ENCODE measurements around the gene LTF.
"Not testable (repeated sequence)": the region's sequence is repeated elsewhere in the genome, so short reads cannot be mapped to it uniquely, and the experiment has no call there.

The LTF gene

DNA sequence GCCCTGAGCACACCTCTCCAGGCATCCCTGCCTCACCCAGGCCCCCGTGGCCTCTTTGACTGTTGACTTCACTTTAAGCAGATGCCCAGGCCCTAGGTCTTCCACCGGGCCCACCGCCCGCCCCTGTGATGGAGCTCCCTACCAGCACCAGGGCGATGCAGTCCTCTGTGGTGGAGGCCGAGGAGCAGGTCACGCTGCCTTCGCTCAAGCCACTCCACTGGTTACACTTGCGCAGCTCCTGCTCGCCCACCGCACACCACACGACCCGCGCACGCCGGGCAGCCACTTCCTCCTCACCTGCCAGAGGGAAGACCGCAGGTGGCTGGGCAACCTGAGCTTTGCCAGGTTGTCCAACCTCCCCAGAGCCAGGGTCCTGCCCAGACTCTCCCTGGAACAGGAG lies 16.0 kb downstream of the LTF start:
- intact Hi-C loops (cut with DNase I), result loop anchor here (10.0 kb wide), 1 partner anchor 364 kb away; no protein-coding TSS in a partner anchor
- no peak for DNase-seq

DNA sequence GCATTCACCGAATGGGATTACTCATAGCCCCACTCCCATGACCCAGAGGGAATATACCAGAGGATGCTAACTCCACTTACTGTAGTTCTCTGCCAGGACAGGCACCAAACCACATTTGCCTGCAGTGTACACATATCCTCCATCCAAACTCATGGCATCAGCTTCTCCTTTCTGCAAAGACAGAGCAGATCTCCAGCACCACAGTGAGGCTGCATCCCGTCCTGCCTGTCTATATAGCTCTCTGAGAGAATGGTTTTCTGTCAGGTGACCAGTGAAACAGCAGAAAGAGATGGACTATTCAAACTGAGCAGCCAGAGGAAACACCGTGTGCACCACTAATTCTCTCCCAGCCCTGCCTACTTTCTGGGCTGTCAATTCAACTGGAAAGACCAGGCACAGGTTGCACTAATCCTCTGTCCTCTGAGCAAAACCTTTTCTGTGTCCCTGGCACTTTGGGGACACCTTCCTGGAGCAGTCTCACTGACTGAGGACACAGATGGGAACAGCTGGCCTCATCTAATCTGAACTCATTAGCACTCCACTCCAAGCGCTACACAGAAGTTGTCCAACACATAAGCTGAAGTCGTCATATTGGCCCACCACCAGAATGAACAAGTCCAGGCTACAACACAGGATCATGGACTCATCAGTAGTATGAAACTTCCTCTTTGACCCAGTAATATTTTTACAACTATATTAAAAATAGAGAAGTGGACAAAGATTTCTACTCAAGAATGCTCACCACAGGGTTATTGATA lies 17.3 kb downstream of the LTF start:
- no peak for DNase-seq
- intact Hi-C loops (cut with DNase I), result loop anchor here (10.0 kb wide), 1 partner anchor 363 kb away; no protein-coding TSS in a partner anchor

DNA sequence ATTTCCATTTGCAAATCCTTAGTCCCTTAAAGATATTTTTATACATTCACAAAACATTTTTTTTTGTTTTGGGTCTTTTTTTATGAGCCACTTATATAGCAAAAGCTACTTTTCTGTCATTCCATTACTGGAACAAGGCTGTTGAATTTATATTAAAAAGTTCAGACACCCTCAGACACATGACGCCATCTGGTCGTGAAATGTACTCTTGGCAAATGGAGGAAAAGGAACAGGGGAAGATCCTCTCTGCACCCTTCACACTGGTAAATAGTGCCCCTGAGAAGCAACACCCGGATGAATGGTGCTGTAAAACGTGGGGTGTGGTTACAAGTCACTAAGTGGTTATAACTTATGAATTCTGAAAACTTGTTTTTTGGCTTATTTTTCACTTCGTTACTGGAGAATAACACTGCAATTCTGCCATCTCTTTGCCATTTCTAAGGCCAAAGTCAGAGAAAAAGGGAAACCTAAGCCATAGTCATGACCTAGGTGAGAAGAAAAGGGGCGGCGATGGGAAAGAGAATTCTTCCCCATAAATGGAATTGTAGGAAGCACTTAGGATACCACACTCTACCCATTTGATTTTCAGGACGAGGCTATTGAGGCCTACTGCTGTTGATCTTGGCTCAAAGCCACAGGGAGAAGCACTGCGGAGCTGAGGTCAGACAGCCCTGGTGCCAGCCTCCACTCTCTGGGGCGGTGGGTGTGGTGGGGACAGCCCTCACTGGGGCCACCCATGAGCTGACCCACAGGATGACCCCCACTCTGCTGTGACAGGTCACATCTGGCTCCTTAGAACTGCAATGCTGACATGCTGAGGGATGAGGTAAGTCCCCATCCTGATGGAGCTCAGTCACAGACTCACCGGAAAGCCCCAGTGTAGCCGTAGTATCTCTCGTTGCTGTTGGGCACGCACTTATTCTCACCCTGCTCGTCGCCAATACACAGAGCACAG lies 21.9 kb downstream of the LTF start:
- intact Hi-C loops (cut with DNase I), result loop anchor here (10.0 kb wide), 1 partner anchor 358 kb away; no protein-coding TSS in a partner anchor
- DNase-seq, result no peak

DNA sequence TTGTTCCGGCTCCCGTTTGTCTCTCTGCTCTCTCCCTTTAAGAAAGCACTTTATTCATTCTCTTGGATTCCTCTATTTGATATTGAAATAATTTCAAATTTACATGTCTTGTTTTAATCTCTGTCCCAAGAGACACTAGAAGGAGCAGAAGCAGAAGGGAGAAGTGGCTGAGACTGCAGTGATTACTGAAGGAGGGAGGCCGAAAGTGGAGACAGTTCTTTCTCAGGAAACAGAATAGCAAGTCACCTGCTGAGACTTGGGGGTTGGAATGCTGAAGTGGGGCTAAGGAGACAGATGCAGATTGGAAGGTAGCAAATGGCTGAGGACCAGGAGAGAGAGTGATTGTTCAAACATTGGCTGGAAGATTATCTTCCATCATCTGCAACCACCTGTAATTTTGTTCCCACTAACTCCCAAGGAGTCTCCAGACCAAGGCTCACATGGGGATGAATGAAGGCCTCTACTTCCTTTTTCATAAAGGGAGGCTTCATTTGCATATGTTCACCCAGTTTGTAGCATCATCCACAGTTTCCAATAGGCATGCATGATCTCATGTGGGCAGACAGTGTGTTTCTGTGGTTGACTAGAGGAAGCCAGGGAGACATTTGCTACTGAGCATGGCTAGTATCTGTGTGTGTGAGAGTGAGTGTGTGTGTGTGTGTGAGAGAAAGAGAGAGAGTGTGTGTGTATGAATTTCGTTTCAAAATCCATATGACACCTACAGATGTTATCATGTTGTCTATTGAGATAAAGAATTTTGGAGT lies 24.0 kb downstream of the LTF start:
- intact Hi-C loops (cut with DNase I), result loop anchor here (10.0 kb wide), 1 partner anchor 356 kb away; no protein-coding TSS in a partner anchor
- DNase-seq, result no peak

DNA sequence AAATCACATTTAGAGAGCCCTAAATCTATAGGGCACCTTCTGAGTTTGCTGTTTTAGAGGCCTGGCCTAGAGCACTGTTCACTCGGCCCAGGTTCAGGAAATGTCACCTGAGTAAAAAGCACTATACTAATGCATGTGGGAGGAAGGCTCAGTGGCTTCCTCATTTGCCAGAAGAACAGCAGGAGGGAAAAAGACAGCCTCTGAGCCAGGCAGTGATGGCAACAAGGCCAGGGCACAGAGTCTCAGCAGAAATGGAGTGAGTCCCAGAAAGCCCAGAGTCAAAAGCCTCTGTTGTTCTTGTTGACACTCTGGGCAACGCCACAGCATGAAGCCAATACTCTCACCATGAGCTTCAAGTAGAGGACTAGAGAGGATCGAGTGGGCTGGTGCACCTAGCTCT lies 25.9 kb downstream of the LTF start:
- intact Hi-C loops (cut with DNase I), result no loop called here
- peak in 2 of 10 donors; percentile 27 to 78 for DNase-seq

DNA sequence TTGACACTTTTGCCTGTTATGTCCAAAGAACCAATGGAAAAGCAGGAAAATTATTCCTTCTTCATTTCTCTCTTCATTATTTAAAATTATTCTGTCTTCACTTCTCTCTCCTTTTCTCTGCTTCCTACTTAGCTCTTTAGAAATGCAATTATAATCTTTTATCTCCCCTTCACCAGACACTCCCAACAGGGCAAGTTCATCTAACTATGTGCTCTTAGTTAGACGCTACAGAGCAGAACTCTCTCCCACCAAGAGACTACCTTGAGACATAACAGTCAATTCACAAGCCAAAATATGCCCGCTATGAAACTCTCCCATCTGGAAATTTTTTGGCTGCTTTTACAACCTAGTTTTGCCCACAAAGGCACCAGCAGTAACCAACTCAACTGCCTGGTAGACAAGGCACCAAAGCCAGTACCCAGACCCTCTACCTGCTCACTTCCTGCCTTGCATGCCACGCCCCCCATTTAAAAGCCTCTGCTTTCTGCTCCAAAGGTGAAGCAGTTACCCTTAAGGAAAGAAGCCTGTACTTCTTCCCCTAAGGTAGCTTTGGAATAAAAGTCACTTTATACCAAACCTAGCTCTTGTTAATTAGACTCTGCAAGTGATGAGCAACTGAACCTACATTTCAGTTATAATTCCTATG lies 29.5 kb downstream of the LTF start:
- intact Hi-C loops (cut with DNase I), result no loop called here
- no peak for DNase-seq

DNA sequence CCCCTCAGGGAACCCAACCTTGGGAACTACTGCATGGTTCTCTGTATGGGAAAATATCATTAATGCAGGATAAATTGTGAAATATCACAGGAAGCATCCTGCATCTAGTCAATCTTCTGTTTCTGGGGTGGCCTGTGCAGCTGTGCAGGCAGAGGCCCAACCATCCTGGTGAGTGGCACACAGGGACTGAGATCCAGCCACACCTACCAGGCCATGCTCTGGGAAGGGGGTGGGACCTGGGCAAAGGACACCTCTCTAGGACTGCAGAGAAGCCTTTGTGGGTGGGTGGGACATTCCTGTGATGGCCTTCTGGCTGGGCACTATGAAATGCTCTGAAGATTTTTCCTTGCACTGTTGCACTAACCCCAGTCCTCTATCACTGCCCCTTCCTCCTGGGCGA lies 30.9 kb downstream of the LTF start:
- DNase-seq, result no peak
- intact Hi-C loops (cut with DNase I), result no loop called here

DNA sequence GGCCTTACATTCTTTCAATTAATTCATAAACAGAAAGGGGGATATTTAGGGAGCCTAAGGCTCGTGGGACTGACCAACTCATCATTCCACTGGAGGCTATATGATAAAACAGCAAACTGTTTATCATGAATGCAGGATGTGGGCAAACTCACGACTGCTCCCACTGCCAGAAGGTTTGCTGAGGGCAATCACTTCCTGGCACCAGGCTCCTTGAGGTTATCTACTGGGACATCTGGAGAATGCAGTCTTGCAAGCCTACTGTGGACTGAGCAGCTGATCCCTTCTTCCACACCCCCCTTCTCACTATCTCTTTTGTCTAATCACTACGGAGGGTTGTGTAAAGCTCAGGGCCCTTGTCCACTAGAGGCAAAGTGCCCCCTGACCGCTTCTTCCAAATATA lies 31.6 kb downstream of the LTF start:
- DNase-seq; intact Hi-C loops (cut with DNase I): not testable (repeated sequence)

DNA sequence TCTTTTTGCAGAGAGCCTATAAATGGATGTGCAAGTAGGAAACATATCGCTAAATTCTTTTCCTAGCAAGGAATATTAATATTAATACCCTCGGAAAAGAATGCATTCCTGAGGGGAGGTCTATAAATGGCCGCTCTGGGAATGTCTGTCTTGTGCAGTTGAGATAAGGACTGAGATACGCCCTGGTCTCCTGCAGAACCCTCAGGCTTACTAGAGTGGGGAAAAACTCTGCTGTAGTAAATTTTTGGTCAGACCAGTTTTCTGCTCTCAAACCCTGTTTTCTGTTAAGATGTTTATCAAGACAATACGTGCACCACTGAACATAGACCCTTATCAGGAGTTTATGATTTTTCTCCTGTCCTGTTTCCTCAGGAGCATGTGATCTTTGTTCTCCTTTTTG lies 32.8 kb downstream of the LTF start:
- DNase-seq; intact Hi-C loops (cut with DNase I): not testable (repeated sequence)

DNA sequence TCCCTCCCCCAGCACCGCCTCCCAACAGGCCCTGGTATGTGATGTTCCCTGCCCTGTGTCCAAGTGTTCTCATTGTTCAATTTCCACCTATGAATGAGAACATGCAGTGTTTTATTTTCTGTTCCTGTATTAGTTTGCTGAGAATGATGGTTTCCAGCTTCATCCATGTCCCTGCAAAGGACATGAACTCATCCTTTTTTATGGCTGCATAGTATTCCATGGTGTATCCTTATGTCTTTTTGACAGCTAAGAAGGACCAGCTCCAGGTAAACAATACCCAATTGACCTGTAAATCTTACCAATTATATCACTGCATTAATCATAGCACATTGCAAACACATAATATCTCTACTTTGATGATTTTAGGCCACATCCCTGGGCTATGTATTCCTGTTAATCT lies 33.8 kb downstream of the LTF start:
- intact Hi-C loops (cut with DNase I); DNase-seq: not testable (repeated sequence)

DNA sequence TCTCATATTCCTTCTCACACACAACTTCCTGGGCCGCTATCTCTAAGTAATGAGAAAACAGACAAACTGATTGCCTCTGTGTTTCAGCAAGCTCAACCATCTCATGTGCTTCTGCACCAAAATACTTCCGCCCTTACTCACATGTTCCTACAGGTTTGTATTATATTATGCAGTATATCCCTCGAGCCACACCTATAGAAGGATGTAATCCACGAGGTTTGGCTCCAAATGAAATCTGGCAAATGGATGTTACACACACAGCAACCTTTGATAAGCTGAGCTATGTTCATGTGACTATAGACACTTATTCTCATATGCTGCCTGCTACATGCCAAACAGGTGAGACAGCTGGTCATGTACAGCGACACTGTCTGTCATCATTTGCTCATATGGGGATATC lies 35.0 kb downstream of the LTF start:
- DNase-seq, result no peak

DNA sequence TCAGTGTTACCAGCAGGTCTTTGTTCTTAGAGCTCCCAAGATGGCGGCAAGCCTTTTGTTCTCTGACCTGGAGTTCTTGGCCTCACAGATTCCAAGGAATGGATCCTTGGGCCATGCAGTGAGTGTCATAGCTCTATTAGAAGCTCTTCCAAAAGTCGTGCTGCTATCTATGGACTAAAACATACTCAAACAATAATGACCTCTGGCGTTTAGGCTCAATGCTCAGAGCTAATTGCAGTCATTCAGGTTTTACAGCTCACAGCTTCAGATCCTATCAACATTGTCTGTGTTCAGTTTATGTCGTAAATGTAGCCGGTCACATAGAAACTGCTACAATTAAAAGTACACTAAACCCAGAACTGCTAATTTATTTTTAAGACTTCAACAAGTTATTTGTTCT lies 35.5 kb downstream of the LTF start:
- DNase-seq, result no peak
- intact Hi-C loops (cut with DNase I), result no loop called here

More for the DNA sequence above, 35.0 kb downstream of the LTF start:
- intact Hi-C loops (cut with DNase I), result no loop called here

DNA sequence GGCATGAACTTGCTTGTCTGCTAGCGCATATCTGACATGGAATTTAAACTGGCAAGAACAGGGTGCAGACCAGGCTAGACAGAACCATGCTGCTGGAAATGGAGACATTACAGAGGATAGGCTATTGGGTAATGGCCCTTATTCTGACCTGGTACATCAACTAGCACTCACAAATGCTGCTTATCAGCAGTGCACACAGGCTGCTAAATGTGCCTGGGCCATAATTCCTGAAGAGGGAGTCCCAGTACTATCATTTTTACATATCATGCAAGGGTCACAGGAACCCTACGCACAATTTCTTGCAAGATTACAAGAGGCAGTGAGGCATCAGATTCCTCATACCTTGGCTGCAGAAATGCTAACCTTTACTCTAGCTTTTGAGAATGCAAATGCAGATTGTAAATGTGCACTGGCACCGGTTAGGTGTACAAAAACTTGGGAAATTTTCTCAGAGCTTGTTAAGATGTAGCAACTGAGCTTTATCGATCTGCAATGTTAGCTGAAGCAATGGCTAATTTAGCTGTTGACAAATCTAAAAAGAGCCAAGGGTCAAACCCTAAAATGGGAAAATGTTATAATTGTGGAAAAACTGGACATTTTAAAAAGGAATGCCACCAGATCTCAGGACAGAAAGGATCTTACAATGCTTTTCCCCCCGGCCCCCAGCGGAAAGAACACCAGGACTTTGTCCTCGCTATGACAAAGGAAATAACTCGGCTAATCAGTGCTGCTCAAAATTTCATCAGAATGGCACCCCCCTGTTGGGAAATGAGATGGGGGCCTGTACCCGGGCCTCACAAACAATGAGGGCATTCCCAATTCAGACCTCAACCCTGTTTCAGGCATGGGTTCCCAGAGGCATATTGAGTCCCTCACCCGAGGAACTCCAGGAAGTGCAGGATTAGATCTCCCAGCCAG lies 36.5 kb downstream of the LTF start:
- DNase-seq, result no peak
- intact Hi-C loops (cut with DNase I), result no loop called here

DNA sequence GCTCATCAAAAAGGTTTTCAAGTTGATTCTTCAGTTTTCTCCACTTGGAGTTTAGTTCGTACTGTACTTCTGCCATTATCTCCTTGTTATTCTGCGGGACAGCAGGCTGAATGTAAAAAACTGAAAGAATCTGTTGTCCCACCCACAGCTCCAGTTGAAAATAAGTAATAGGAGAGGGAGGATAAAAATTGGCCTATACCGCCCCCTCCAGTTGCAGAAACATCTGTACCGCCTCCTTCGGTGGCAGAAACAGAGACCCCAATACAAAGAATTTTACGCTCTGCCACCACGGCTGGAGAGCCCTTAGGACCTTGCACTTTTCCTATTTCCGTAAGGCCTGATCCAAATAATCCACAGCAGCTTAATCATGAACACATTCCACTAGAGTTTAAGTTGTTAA lies 37.3 kb downstream of the LTF start:
- DNase-seq; intact Hi-C loops (cut with DNase I): not testable (repeated sequence)

DNA sequence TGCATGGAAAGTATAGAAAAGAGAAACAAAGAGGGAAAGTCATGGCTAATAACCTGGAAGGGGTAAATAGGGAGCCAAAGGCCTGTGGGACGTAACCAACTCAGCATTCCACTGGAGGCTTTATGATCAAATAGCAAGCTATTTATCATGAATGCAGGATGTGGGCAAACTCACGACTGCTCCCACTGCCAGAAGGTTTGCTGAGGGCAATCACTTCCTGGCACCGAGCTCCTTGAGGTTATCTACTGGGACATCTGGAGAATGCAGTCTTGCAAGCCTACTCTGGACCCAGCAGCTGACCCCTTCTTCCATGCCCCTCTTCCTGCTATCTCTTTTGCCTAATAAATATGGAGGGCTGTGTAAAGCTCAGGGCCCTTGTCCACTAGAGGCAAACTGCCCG lies 38.2 kb downstream of the LTF start:
- intact Hi-C loops (cut with DNase I); DNase-seq: not testable (repeated sequence)

DNA sequence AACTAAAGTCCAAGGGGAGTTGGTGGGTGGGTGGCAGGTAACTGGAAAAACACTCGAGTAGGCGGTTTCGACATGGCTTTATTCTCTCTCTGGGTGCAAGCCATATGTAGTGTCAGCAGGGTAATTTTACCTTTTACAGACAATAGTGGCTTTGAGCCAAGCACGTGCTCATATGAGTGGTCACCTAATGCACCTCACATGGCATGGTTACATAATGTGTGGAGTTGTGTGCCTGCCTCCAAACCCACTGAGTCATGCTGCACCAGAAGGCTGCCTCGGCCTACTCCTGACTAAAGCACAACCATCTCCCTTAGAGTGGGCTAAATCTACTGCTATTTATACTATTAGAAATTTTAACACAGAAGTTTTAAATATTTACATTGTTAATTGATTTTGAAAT lies 41.1 kb downstream of the LTF start:
- DNase-seq, result peak in 2 of 10 donors; percentile 30 to 84
- intact Hi-C loops (cut with DNase I), result no loop called here

DNA sequence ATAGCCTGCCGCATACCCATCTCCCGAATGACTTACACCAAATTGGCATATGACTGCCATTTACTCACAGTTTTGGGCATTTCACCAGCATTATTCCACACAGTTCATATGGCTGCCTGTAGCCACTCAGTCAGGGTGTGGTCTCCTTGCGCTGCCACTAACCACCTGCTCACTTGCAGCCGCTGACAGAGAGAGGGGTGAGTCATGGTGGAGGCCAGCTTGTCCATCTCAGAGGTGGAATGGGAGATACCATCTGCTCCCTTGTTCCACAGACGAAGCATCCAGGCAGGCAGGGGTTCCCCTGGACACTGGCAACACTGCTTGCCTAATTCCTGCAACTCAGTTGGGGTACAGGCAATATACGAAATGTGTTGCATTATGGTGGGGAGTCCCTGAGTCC lies 42.1 kb downstream of the LTF start:
- peak in 3 of 10 donors; percentile 28 to 86 (median 75) for DNase-seq
- intact Hi-C loops (cut with DNase I), result no loop called here

DNA sequence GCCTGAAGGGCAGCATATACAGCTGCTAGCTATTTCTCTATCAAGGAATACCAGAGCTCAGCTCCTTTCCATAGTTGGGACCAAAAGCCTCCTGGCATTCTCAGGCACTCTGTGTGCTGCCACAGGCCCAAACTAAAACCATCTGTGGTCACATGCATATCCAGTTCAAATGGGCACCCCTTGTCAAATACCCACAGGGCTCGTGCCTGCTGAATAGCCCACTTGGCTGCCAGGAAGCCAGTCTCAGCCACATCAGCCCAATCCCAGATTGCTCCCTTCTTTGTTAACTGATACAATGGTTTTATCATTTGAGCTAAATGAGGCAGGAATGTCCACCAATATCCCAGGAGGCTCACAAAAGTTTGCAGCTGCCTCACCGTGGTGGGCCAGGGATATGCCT lies 43.8 kb downstream of the LTF start:
- DNase-seq, result peak in 1 of 10 donors; percentile 48
- intact Hi-C loops (cut with DNase I), result no loop called here

DNA sequence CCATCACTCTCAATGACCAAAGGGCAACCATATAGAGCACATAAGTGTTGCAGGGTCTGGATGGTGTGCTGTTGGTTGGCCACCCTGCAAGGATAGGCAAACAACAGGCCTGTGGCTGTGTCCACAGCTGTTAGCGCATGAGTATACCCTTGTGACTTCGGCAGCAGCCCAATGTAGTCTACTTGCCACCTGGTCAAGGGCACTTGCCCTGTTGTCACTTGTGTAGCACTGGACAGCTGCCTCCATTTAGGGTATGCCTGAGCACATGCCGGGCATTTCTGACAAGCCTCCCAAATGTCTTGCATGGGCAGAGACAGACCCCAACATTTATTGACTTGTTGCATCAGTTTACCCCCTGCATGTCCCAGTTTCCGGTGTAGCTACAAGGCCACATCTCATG lies 44.9 kb downstream of the LTF start:
- intact Hi-C loops (cut with DNase I), result no loop called here
- DNase-seq, result peak in 1 of 10 donors; percentile 22
